ENCODE results near the gene TBC1D4. TPM values are rescaled to one million over a fixed set of nuclear protein-coding genes. Genes with fewer than 3 reads are reported as not detected.

The TBC1D4 gene
- total RNA-seq, 1 experiment from 2014 or later, result 5.5 TPM

GRCh38 chr13:75489502-75490263 is 7.7 kb upstream of the TBC1D4 start:
- no peak overlapping the region for H3K27ac ChIP-seq (ENCODE audit: low read length)
- POLR2A ChIA-PET, result interaction anchor here (0.7 kb wide), 2 partner anchors 116 to 912 kb away, joined by 4 to 7 read pairs; no protein-coding TSS in a partner anchor
- H3K4me1 ChIP-seq (ENCODE audit: control insufficient read depth, insufficient read depth, low read length), result no peaks in the 10 kb centered on the region; the same call in 1 of the 2 replicates
- H3K9me3 ChIP-seq (ENCODE audit: control insufficient read depth, insufficient read depth, low read depth, low read length), result no peaks in the 10 kb centered on the region
- intact Hi-C loops (cut with micrococcal nuclease; ENCODE audit: unreplicated experiment), result loop anchor here (10.0 kb wide), 1 partner anchor 55 kb away; the partner anchor contains the start of gene UCHL3
- ATAC-seq (no peak), DNase-seq (ENCODE audit: low read depth, low spot score) (no peak)
- CTCF ChIA-PET, result no interaction called here
- no TSS peak for BruUV-seq (replicated peaks)
- in situ Hi-C loops (cut with HindIII; ENCODE audit: low pct_unique_long_range_greater_than_20kb, low sequenced_read_pairs), result no loop called here
- no peak overlapping the region for H3K4me3 ChIP-seq (ENCODE audit: low read depth in 2 of 2, low read length in 2 of 2)
- H3K36me3 ChIP-seq (ENCODE audit: control insufficient read depth, insufficient read depth, low read length), result no peaks in the 10 kb centered on the region
- TF ChIP-seq SIN3A (IDR thresholded peaks at IDR 0.05; ENCODE audit: borderline replicate concordance, insufficient read depth, low read depth, low read length) (no peak), TCF7L2 (IDR thresholded peaks at IDR 0.05; ENCODE audit: low read depth, low read length) (no peak), POLR2AphosphoS5 (IDR thresholded peaks at IDR 0.05; ENCODE audit: low read depth, low read length) (no peak), CTCF (IDR thresholded peaks at IDR 0.05) (no peak), REST (IDR thresholded peaks at IDR 0.05; ENCODE audit: insufficient read depth in 1 of 2, low read depth in 2 of 2, low read length in 1 of 2) (no peak)
- H3K27me3 ChIP-seq (ENCODE audit: control insufficient read depth, insufficient read depth, low read length), result no peaks in the 10 kb centered on the region

GRCh38 chr13:75486146-75487062 is 4.4 kb upstream of the TBC1D4 start:
- no peaks in the 10 kb centered on the region for H3K9me3 ChIP-seq (ENCODE audit: control insufficient read depth, insufficient read depth, low read depth, low read length)
- H3K4me3 ChIP-seq (ENCODE audit: low read depth in 2 of 2, low read length in 2 of 2), result no peak overlapping the region
- ATAC-seq, result no peak
- intact Hi-C loops (cut with micrococcal nuclease; ENCODE audit: unreplicated experiment), result loop anchor here (10.0 kb wide), 1 partner anchor 58 kb away; the partner anchor contains the start of gene UCHL3
- H3K27ac ChIP-seq (ENCODE audit: low read length), result no peak overlapping the region
- in situ Hi-C loops (cut with HindIII; ENCODE audit: low pct_unique_long_range_greater_than_20kb, low sequenced_read_pairs), result no loop called here
- H3K4me1 ChIP-seq (ENCODE audit: control insufficient read depth, insufficient read depth, low read length), result no peaks in the 10 kb centered on the region; the same call in 1 of the 2 replicates
- H3K27me3 ChIP-seq (ENCODE audit: control insufficient read depth, insufficient read depth, low read length), result no peaks in the 10 kb centered on the region
- ChIA-PET POLR2A (no interaction called here), CTCF (no interaction called here)
- BruUV-seq (replicated peaks), result no TSS peak
- TF ChIP-seq TCF7L2 (IDR thresholded peaks at IDR 0.05; ENCODE audit: low read depth, low read length) (no peak), POLR2AphosphoS5 (IDR thresholded peaks at IDR 0.05; ENCODE audit: low read depth, low read length) (no peak), CTCF (IDR thresholded peaks at IDR 0.05) (no peak), SIN3A (IDR thresholded peaks at IDR 0.05; ENCODE audit: borderline replicate concordance, insufficient read depth, low read depth, low read length) (no peak)
- no peak for DNase-seq (ENCODE audit: low read depth, low spot score)
- no peaks in the 10 kb centered on the region for H3K36me3 ChIP-seq (ENCODE audit: control insufficient read depth, insufficient read depth, low read length)

Data from Panc1 (cell line).